ENCODE measurements around the gene SLC6A19. TPM values are rescaled to one million over a fixed set of nuclear protein-coding genes. Genes with fewer than 3 reads are reported as not detected.

SLC6A19 gene
- total RNA-seq, 4 donors from 2014 or later, result not detected

DNA sequence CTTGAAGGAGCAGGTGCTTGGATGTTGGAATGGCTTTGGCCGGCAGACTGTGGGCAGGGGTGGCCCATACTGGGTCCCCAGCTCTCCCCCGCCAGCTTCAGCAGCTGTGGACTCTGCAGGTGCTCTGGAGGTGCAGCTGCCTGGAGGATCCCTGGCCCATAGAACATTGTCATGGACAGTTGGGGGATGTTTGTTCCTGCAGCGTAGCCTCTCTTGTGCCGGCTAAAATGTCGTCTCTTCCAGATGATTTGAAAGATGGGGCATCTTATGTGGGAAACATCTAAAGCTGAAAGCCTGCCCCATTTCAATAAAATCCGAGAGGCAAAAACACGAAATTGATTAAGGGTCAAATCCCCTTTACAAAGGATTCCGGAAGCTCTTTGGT lies 13.5 kb upstream of the SLC6A19 start:
- TF ChIP-seq POLR2A (IDR thresholded peaks at IDR 0.05), result no peak
- TF ChIP-seq, protein P1, sequence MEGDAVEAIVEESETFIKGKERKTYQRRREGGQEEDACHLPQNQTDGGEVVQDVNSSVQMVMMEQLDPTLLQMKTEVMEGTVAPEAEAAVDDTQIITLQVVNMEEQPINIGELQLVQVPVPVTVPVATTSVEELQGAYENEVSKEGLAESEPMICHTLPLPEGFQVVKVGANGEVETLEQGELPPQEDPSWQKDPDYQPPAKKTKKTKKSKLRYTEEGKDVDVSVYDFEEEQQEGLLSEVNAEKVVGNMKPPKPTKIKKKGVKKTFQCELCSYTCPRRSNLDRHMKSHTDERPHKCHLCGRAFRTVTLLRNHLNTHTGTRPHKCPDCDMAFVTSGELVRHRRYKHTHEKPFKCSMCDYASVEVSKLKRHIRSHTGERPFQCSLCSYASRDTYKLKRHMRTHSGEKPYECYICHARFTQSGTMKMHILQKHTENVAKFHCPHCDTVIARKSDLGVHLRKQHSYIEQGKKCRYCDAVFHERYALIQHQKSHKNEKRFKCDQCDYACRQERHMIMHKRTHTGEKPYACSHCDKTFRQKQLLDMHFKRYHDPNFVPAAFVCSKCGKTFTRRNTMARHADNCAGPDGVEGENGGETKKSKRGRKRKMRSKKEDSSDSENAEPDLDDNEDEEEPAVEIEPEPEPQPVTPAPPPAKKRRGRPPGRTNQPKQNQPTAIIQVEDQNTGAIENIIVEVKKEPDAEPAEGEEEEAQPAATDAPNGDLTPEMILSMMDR (IDR thresholded peaks at IDR 0.05), result no peak
- no peak overlapping the region for H3K4me3 ChIP-seq (ENCODE audit: low read depth, poor library complexity, severe bottlenecking)
- intact Hi-C loops (cut with DNase I; ENCODE audit: low total_unique reads), result no loop called here
- DNase-seq (ENCODE audit: low spot score in 2 of 2), result no peak
- WGBS, 2 donors, result 89 to 91% methylated on average over 7 to 8 of the region's 8 CpGs

DNA sequence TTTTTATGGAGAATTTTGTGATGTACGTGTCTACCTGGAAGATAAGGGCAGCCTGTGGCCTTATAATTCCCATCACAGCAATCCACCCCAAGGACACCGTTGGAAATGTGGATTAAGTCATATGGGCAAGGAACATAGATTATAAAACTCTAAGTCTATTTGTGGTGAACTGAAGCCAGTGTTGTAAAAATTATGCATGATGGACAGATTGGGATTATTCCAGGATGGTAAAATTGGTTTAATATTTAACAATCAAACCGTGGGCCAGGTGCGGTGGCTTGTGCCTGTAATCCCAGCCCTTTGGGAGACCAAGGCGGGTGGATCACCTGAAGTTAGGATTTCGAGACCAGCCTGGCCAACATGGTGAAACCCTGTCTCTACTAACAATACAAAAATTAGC lies 12.9 kb upstream of the SLC6A19 start:
- 50 to 53% methylated on average over 6 of the region's 6 CpGs for WGBS, 2 donors
- intact Hi-C loops (cut with DNase I; ENCODE audit: low total_unique reads), result no loop called here
- DNase-seq (ENCODE audit: low spot score in 2 of 2), result no peak
- H3K4me3 ChIP-seq (ENCODE audit: low read depth, poor library complexity, severe bottlenecking), result no peak overlapping the region
- TF ChIP-seq, protein P1 (IDR thresholded peaks at IDR 0.05), result no peak
- TF ChIP-seq POLR2A (IDR thresholded peaks at IDR 0.05), result no peak

DNA sequence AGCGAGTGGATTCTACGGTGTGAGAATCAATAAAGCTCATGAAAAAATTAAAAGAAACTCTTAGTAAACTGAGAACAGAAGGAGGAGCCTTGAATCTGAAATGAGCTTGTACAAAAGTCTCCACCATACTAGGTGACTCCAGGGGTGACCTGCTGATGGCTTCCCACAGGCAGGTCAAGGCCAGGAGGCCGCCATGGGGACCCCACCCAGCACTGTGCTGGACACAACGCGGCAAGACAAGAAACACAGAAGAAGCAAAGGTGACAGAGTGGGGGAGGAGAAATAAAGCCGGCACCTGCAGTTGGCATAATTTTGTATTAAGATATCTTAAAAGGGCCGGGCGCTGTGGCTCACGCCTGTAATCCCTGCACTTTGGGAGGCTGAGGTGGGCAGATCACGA lies 12.1 kb upstream of the SLC6A19 start:
- intact Hi-C loops (cut with DNase I; ENCODE audit: low total_unique reads), result no loop called here
- 83 to 87% methylated on average over 10 of the region's 10 CpGs for WGBS, 2 donors

DNA sequence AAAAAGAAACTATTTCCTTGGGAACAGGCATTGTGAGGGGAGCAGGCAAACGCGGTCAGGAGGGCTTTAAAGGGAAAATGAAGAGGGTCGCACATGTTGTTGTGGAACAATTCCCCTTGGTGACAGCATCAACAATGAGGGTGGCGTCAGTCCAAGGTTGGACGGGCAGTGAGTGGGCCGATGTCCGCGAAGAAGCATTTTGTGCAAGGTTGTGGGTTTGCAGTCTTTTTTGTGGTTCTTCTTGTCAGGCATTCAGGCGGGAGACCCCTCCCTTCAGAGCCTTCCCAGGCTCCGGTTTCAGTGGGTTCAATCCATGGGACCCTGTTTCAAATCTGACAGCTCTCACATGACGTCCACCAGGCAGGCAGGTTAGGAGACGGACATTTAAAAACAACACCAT lies 11.1 kb upstream of the SLC6A19 start:
- intact Hi-C loops (cut with DNase I; ENCODE audit: low total_unique reads), result loop anchor here (10.0 kb wide), 1 partner anchor 315 kb away; no protein-coding TSS in a partner anchor
- WGBS, 2 donors, result 65 to 69% methylated on average over 12 of the region's 12 CpGs

More for the DNA sequence above, 12.1 kb upstream of the SLC6A19 start:
- TF ChIP-seq, protein P1 (IDR thresholded peaks at IDR 0.05), result no peak
- no peak for TF ChIP-seq POLR2A (IDR thresholded peaks at IDR 0.05)
- no peak overlapping the region for H3K4me3 ChIP-seq (ENCODE audit: low read depth, poor library complexity, severe bottlenecking)
- DNase-seq (ENCODE audit: low spot score in 2 of 2), result no peak

DNA sequence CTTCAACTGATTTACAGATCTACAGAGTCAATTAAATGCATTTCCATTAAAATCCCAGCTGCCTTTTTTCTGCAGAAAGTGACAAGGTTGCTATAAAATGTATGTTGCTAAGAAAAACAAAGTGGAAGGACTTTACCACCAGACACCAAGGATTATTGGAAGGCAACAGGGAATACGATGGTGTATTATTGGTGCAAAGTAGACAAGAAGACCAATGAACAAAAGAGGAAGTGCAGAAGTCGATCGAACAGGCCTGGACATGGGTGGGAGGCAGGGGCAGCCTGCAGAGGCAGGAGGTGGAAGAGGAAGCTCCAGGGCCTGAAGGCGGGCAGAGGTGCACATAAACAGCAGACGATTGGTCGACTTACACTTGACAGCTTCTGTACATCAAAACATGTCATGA lies 10.6 kb upstream of the SLC6A19 start:
- WGBS, 2 donors, result 11 to 16% methylated on average over 6 of the region's 6 CpGs
- no peak overlapping the region for H3K4me3 ChIP-seq (ENCODE audit: low read depth, poor library complexity, severe bottlenecking)
- intact Hi-C loops (cut with DNase I; ENCODE audit: low total_unique reads), result loop anchor here (10.0 kb wide), 1 partner anchor 314 kb away; no protein-coding TSS in a partner anchor
- no peak for DNase-seq (ENCODE audit: low spot score in 2 of 2)
- TF ChIP-seq POLR2A (IDR thresholded peaks at IDR 0.05), result no peak
- TF ChIP-seq, protein P1 (IDR thresholded peaks at IDR 0.05), result no peak

More for the DNA sequence above, 11.1 kb upstream of the SLC6A19 start:
- TF ChIP-seq POLR2A (IDR thresholded peaks at IDR 0.05), result no peak
- TF ChIP-seq, protein P1 (IDR thresholded peaks at IDR 0.05), result no peak
- DNase-seq (ENCODE audit: low spot score in 2 of 2), result no peak
- no peak overlapping the region for H3K4me3 ChIP-seq (ENCODE audit: low read depth, poor library complexity, severe bottlenecking)

DNA sequence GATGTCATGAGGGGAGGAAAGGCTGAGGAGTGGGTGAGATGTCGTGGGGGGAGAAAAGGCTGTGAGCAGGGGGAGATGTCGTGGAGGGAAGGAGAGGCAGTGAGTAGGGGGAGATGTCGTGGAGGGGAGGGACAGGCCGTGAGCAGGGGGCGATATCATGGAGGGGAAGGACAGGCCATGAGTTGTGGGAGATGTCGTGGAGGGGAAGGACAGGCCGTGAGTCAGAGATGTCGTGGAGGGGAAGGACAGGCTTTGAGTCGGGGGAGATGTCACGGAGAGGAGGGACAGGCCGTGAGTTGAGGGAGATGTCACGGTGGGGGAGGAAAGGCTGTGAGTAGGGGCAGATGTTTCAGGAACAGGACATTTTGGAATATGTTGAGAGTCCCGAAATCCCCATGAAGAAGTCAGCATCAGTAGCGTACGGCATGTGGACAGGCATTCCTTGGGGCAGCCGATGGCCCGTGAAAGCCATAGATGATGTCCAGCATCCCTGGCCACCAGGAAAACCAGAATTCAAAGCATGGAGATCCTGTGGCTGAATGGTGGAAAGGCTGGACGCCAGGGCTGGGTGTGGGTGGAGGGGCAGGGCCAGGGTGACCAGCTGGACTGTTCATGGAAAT lies 8.3 kb upstream of the SLC6A19 start:
- 72 to 74% methylated on average over 18 of the region's 18 CpGs for WGBS, 2 donors
- TF ChIP-seq, protein P1 (IDR thresholded peaks at IDR 0.05), result no peak
- no peak for TF ChIP-seq POLR2A (IDR thresholded peaks at IDR 0.05)
- intact Hi-C loops (cut with DNase I; ENCODE audit: low total_unique reads), result loop anchor here (10.0 kb wide), 1 partner anchor 312 kb away; no protein-coding TSS in a partner anchor
- H3K4me3 ChIP-seq (ENCODE audit: low read depth, poor library complexity, severe bottlenecking), result no peak overlapping the region
- DNase-seq (ENCODE audit: low spot score in 2 of 2), result no peak

All from lower leg skin (tissue), 4 donors.